ENCODE data around the gene EDC3. TPM values are rescaled to one million over a fixed set of nuclear protein-coding genes. Genes with fewer than 3 reads are reported as not detected.
A peak's percentile ranks its signal among the peaks of the same experiment; 100 is the strongest.

EDC3 gene
- total RNA-seq, 2 donors from 2014 or later = 6.7 to 9.2 TPM

DNA sequence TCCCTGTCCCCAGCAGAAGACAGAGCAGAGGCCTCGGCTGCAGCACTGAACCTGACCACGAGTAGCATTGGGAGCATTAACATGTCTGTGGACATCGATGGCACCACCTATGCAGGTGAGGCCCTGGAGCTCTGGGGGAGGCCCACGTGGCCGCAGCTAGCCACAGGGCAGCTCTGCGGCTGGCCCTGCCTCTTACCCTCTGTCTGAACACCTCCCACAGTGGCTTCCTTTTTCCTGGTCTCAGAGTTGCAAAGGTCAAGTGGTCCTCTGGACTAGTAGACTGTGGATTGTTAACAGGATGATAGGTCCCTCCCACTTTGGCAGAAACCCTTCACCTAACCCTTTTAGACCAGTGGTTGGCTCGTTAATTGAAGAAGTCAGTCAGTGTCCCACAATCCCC lies 102.7 kb downstream of the EDC3 start:
- intact Hi-C loops (cut with DNase I) = no loop called here
- DNase-seq = no peak
- H3K36me3 ChIP-seq (replicated peaks in 1 of 2; ENCODE audit: insufficient read depth in 1 of 2, low read depth in 2 of 2) = no peaks in the 10 kb centered on the region
- no peak for ATAC-seq
- no peak overlapping the region for H3K4me3 ChIP-seq
- 68 to 84% methylated on average over 3 to 7 of the region's 7 CpGs for WGBS, 2 donors
- peaks cover 17% of the 10 kb centered on the region for H3K4me1 ChIP-seq
- no peaks in the 10 kb centered on the region for H3K9me3 ChIP-seq
- no peaks in the 10 kb centered on the region for H3K27me3 ChIP-seq
- H3K27ac ChIP-seq = no peak overlapping the region
- no peak for TF ChIP-seq POLR2A (IDR thresholded peaks at IDR 0.05)
- TF ChIP-seq CTCF (IDR thresholded peaks at IDR 0.05) = no peak

- no peaks in the 10 kb centered on the region for H3K36me3 ChIP-seq (replicated peaks in 1 of 2; ENCODE audit: insufficient read depth in 1 of 2, low read depth in 2 of 2)
- DNase-seq = peak in 3 of 4 donors; percentile 59 to 71 (median 64)
- TF ChIP-seq CTCF (IDR thresholded peaks at IDR 0.05) (no peak), POLR2A (IDR thresholded peaks at IDR 0.05) (no peak)
- H3K4me1 ChIP-seq = peaks cover 12% of the 10 kb centered on the region
- WGBS, 2 donors = 30 to 35% methylated on average over 3 of the region's 3 CpGs
- intact Hi-C loops (cut with DNase I) = no loop called here
- no peak overlapping the region for H3K27ac ChIP-seq
- no peaks in the 10 kb centered on the region for H3K27me3 ChIP-seq
- ATAC-seq = peak; percentile 41
- no peak overlapping the region for H3K4me3 ChIP-seq
- H3K9me3 ChIP-seq = no peaks in the 10 kb centered on the region
Observed at GRCh38 chr15:74592222-74592621, 103.6 kb downstream of the EDC3 start.

GRCh38 chr15:74589826-74590225 lies 106.0 kb downstream of the EDC3 start:
- TF ChIP-seq POLR2A (IDR thresholded peaks at IDR 0.05) (no peak), CTCF (IDR thresholded peaks at IDR 0.05) (no peak)
- intact Hi-C loops (cut with DNase I) = no loop called here
- 83 to 93% methylated on average over 6 of the region's 6 CpGs for WGBS, 2 donors
- Histone ChIP-seq H3K36me3 (replicated peaks in 1 of 2; ENCODE audit: insufficient read depth in 1 of 2, low read depth in 2 of 2) (no peaks in the 10 kb centered on the region), H3K4me1 (peaks cover 12% of the 10 kb centered on the region), H3K4me3 (no peak overlapping the region), H3K27me3 (no peaks in the 10 kb centered on the region), H3K27ac (no peak overlapping the region), H3K9me3 (no peaks in the 10 kb centered on the region)
- DNase-seq (no peak), ATAC-seq (no peak)

DNA sequence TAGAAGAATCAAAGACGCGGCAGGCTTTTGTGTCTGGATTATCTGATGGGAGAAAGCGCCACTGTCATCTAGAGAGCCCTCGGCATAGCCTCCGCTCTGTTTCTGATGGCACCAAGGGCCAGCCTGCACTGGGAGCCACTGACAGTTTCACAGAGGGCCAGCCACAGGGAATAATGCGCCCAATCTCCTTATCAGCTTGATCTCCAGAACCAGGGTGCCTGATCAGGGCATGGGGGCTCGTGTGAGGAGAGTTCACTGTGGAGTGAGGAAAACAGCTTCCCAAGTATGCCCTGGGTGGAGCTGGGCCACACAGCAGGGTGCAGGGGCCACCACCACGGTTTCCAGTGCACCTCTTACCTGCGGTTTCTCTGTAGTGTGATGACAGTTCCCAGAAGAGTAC lies 110.0 kb downstream of the EDC3 start:
- no peak overlapping the region for H3K4me3 ChIP-seq
- H3K4me1 ChIP-seq = no peaks in the 10 kb centered on the region
- no peaks in the 10 kb centered on the region for H3K9me3 ChIP-seq
- no peaks in the 10 kb centered on the region for H3K27me3 ChIP-seq
- WGBS, 2 donors = 91 to 94% methylated on average over 5 to 9 of the region's 9 CpGs
- intact Hi-C loops (cut with DNase I) = no loop called here
- ATAC-seq (no peak), DNase-seq (no peak)
- TF ChIP-seq CTCF (IDR thresholded peaks at IDR 0.05) (no peak), POLR2A (IDR thresholded peaks at IDR 0.05) (no peak)
- H3K27ac ChIP-seq = no peak overlapping the region
- H3K36me3 ChIP-seq (replicated peaks in 1 of 2; ENCODE audit: insufficient read depth in 1 of 2, low read depth in 2 of 2) = no peaks in the 10 kb centered on the region

GRCh38 chr15:74585191-74585590 lies 110.6 kb downstream of the EDC3 start:
- Histone ChIP-seq H3K27me3 (no peaks in the 10 kb centered on the region), H3K9me3 (no peaks in the 10 kb centered on the region), H3K36me3 (replicated peaks in 1 of 2; ENCODE audit: insufficient read depth in 1 of 2, low read depth in 2 of 2) (no peaks in the 10 kb centered on the region), H3K4me1 (no peaks in the 10 kb centered on the region), H3K27ac (no peak overlapping the region), H3K4me3 (no peak overlapping the region)
- no peak for DNase-seq
- WGBS, 2 donors = 40 to 41% methylated on average over 3 of the region's 3 CpGs
- intact Hi-C loops (cut with DNase I) = no loop called here
- no peak for TF ChIP-seq CTCF (IDR thresholded peaks at IDR 0.05)
- no peak for TF ChIP-seq POLR2A (IDR thresholded peaks at IDR 0.05)
- ATAC-seq = no peak
